Inflammatory macrophage treated with lipopolysaccharide for 4 hours (primary cell): ENCODE measurements around the gene TAS2R20.

Source experiments
- DNase-seq: peaks from one replicate; pipeline ENCODE4 v3.0.0-alpha.2; 2020

Gene TAS2R20

DNA sequence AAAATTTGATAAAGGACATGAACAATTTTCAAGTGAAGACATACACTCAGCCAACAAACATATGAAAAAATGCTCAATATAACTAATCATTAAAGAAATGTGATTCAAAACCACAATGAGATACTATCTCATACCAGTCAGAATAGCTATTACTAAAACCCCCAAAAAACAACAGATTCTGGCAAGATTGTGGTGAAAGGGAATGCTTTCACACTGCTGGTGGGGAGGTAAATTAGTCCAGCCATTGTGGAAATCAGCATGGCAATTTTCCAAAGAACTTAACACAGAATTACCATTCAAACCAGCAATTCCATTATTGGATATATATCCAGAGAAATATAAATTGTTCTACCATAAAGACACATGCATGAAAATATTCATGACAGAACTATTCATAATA, 40.4 kb downstream of the TAS2R20 start:
- no peak for DNase-seq

GRCh38 chr12:10956085-10956484, 42.0 kb downstream of the TAS2R20 start:
- DNase-seq: no peak

GRCh38 chr12:10952645-10953044, 45.5 kb downstream of the TAS2R20 start:
- no peak for DNase-seq
